PC-3 (cell line): ENCODE measurements around the gene SMG6. TPM values are rescaled to one million over a fixed set of nuclear protein-coding genes. Genes with fewer than 3 reads are reported as not detected.

Experiments
- ATAC-seq: fragments of 200-7000 bp; cut with Tn5 transposase; 2 replicates; pipeline ENCODE4 v1.9.1; 2020; ENCODE audit warnings: mild to moderate bottlenecking, moderate library complexity
- BruUV-seq: library from RNA; stranded (reverse); fragments of 400-500 nt; replicated peaks from 2 replicates; lab custom pipeline; 2021; lab: Mats Ljungman, UMichigan
- CTCF ChIA-PET: fragments of 300-600 bp; sonication (Branson Sonifier 250); formaldehyde crosslinking; loops from one replicate; lab custom pipeline; 2022; ENCODE audit warnings: antibody characterized with exemption; lab: Charles Lee
- POLR2A ChIA-PET: fragments of 300-600 bp; sonication (Branson Sonifier 250); formaldehyde crosslinking; loops from one replicate; lab custom pipeline; 2022; ENCODE audit warnings: antibody characterized with exemption; ENCODE audit not compliant: unreplicated experiment; lab: Charles Lee
- DNase-seq: peaks from one replicate; pipeline ENCODE4 v3.0.0-alpha.2; 2015
- H2AFZ ChIP-seq: fragments of 300-600 bp; sonication (generic); 2 replicates; pipeline ENCODE4 v1.6.0; 2016; ENCODE audit warnings: antibody characterized with exemption, low read length
- H3F3A ChIP-seq: fragments of 300-600 bp; sonication (generic); one replicate; pipeline ENCODE4 v1.6.0; 2017; ENCODE audit warnings: antibody characterized with exemption, low read length, control low read depth, mild to moderate bottlenecking; ENCODE audit not compliant: unreplicated experiment
- H3K27ac ChIP-seq: fragments of 300-600 bp; sonication (generic); 2 replicates; pipeline ENCODE4 v1.5.1; 2016; ENCODE audit warnings: mild to moderate bottlenecking, low read length
- H3K27me3 ChIP-seq: fragments of 300-600 bp; sonication (generic); 2 replicates; pipeline ENCODE4 v1.6.1; 2016; ENCODE audit warnings: low read length, mixed read lengths
- H3K36me3 ChIP-seq: fragments of 300-600 bp; sonication (generic); 2 replicates; pipeline ENCODE4 v1.6.1; 2016; ENCODE audit warnings: low read depth, mixed run types, low read length, mixed read lengths
- H3K4me1 ChIP-seq: fragments of 300-600 bp; sonication (generic); 2 replicates; pipeline ENCODE4 v1.5.1; 2016; ENCODE audit warnings: low read length; ENCODE audit not compliant: insufficient read depth
- H3K4me2 ChIP-seq: fragments of 300-600 bp; sonication (generic); 2 replicates; pipeline ENCODE4 v1.6.0; 2016; ENCODE audit warnings: low read length
- H3K4me3 ChIP-seq: fragments of 300-600 bp; sonication (generic); 2 replicates; pipeline ENCODE4 v1.5.1; 2016; ENCODE audit warnings: mild to moderate bottlenecking, low read length, mixed read lengths
- H3K79me2 ChIP-seq: fragments of 300-600 bp; sonication (generic); 2 replicates; pipeline ENCODE4 v1.6.1; 2017; ENCODE audit warnings: low read length, mixed read lengths
- H3K9ac ChIP-seq: fragments of 300-600 bp; sonication (generic); 2 replicates; pipeline ENCODE4 v1.6.0; 2016; ENCODE audit warnings: mild to moderate bottlenecking, low read length
- H3K9me2 ChIP-seq: fragments of 300-600 bp; sonication (generic); replicated peaks from 2 replicates; pipeline ENCODE4 v1.6.1; 2016; ENCODE audit warnings: mixed run types, low read length, mixed read lengths
- H3K9me3 ChIP-seq: fragments of 300-600 bp; sonication (generic); 2 replicates; pipeline ENCODE4 v1.6.1; 2016; ENCODE audit warnings: low read length, mixed read lengths
- H4K20me1 ChIP-seq: fragments of 300-600 bp; sonication (generic); 2 replicates; pipeline ENCODE4 v1.6.1; 2016; ENCODE audit warnings: low read length, mixed read lengths
- EZH2 ChIP-seq: fragments of 300-600 bp; sonication (generic); IDR thresholded peaks from one replicate; pipeline ENCODE4 v1.6.1; 2017; ENCODE audit warnings: antibody characterized with exemption, mild to moderate bottlenecking, low read length; ENCODE audit not compliant: unreplicated experiment
- EZH2phosphoT487 ChIP-seq: fragments of 300-600 bp; sonication (generic); IDR thresholded peaks from 2 replicates; pipeline ENCODE4 v1.6.1; 2018; ENCODE audit warnings: mild to moderate bottlenecking, antibody characterized with exemption, low read length, borderline replicate concordance
- intact Hi-C: fragments of 100-400 bp; cut with micrococcal nuclease; formaldehyde crosslinking; loops from 2 replicates; pipeline ENCODE4 v1.9.0; 2023
- total RNA-seq: library from RNA; depleted of rRNA; stranded (reverse); fragments of >200 nt; gene quantifications from 2 replicates; pipeline ENCODE4 v1.2.3, GENCODE V29; 2014
- TF ChIP-seq, protein P1 (sequence below): fragments of 300-600 bp; sonication (generic); conservative IDR thresholded peaks from 2 replicates; pipeline ENCODE4 v1.5.1; 2017; ENCODE audit warnings: antibody characterized with exemption, low read depth, mild to moderate bottlenecking, low read length

SMG6 gene
- total RNA-seq, 1 experiment from 2014 or later = 13.4 TPM

DNA sequence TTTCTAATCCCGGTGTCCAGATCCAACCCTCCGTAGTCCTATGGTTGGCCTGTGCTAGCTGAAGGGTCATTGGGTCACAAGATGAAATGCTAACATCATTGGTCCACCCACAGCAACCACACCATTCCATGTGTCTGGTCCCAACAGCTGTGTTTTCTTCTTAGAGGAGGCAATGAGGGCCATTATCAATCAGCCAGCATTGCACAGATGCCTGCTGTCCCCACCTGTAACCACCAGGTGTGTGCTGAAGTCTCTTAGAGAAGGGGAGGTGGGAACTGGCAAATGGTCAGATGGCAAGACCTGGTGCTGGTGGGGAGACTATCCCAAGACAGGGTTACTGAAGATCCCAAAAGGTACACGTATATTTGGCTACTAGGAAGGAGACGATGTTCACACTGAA lies 211.3 kb downstream of the SMG6 start:
- Histone ChIP-seq H3K79me2 (no peaks in the 10 kb centered on the region), H3F3A (no peaks in the 10 kb centered on the region), H3K27ac (no peak overlapping the region), H4K20me1 (no peaks in the 10 kb centered on the region), H3K4me1 (0 out of 2 replicates have a peak, but pooled peaks cover 7% of the 10 kb centered on the region), H3K27me3 (no peaks in the 10 kb centered on the region), H3K36me3 (no peaks in the 10 kb centered on the region), H3K9me2 (no peaks in the 10 kb centered on the region), H3K9ac (no peak overlapping the region), H3K9me3 (no peaks in the 10 kb centered on the region), H2AFZ (no peak overlapping the region), H3K4me3 (no peak overlapping the region), H3K4me2 (no peak overlapping the region)
- BruUV-seq = no TSS peak
- TF ChIP-seq, protein P1, sequence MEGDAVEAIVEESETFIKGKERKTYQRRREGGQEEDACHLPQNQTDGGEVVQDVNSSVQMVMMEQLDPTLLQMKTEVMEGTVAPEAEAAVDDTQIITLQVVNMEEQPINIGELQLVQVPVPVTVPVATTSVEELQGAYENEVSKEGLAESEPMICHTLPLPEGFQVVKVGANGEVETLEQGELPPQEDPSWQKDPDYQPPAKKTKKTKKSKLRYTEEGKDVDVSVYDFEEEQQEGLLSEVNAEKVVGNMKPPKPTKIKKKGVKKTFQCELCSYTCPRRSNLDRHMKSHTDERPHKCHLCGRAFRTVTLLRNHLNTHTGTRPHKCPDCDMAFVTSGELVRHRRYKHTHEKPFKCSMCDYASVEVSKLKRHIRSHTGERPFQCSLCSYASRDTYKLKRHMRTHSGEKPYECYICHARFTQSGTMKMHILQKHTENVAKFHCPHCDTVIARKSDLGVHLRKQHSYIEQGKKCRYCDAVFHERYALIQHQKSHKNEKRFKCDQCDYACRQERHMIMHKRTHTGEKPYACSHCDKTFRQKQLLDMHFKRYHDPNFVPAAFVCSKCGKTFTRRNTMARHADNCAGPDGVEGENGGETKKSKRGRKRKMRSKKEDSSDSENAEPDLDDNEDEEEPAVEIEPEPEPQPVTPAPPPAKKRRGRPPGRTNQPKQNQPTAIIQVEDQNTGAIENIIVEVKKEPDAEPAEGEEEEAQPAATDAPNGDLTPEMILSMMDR = no peak
- TF ChIP-seq EZH2phosphoT487 (no peak), EZH2 (no peak)
- POLR2A ChIA-PET = no interaction called here
- DNase-seq (no peak), ATAC-seq (no peak)
- intact Hi-C loops = no loop called here
- CTCF ChIA-PET = interaction anchor here (0.7 kb wide), 1 partner anchor 15 kb away, joined by 3 read pairs; no protein-coding TSS in a partner anchor

GRCh38 chr17:2090804-2091534 lies 212.6 kb downstream of the SMG6 start:
- H4K20me1 ChIP-seq = no peaks in the 10 kb centered on the region
- no peaks in the 10 kb centered on the region for H3F3A ChIP-seq
- H3K4me3 ChIP-seq = no peak overlapping the region
- no peaks in the 10 kb centered on the region for H3K9me2 ChIP-seq
- no peaks in the 10 kb centered on the region for H3K79me2 ChIP-seq
- no TSS peak for BruUV-seq
- no peaks in the 10 kb centered on the region for H3K36me3 ChIP-seq
- no peaks in the 10 kb centered on the region for H3K9me3 ChIP-seq
- 0 out of 2 replicates have a peak, but pooled peaks cover 7% of the 10 kb centered on the region for H3K4me1 ChIP-seq
- H2AFZ ChIP-seq = no peak overlapping the region
- DNase-seq (peak; percentile 54), ATAC-seq (peak; percentile 76)
- no peak overlapping the region for H3K27ac ChIP-seq
- H3K27me3 ChIP-seq = no peaks in the 10 kb centered on the region
- ChIA-PET POLR2A (no interaction called here), CTCF (no interaction called here)
- intact Hi-C loops = no loop called here
- H3K4me2 ChIP-seq = no peak overlapping the region
- TF ChIP-seq EZH2phosphoT487 (no peak), EZH2 (no peak)
- TF ChIP-seq, protein P1 = 0 out of 2 replicates have a peak, but pooled peaks have one; percentile 20
- no peak overlapping the region for H3K9ac ChIP-seq

GRCh38 chr17:2090210-2090641 lies 213.4 kb downstream of the SMG6 start:
- DNase-seq (no peak), ATAC-seq (no peak)
- Histone ChIP-seq H3K4me3 (no peak overlapping the region), H3K36me3 (no peaks in the 10 kb centered on the region), H2AFZ (no peak overlapping the region), H3K79me2 (no peaks in the 10 kb centered on the region), H3K27me3 (no peaks in the 10 kb centered on the region), H4K20me1 (no peaks in the 10 kb centered on the region), H3K27ac (no peak overlapping the region), H3K4me1 (peaks cover 14% of the 10 kb centered on the region), H3K9ac (no peak overlapping the region), H3K9me2 (no peaks in the 10 kb centered on the region), H3K9me3 (no peaks in the 10 kb centered on the region), H3F3A (no peaks in the 10 kb centered on the region), H3K4me2 (no peak overlapping the region)
- BruUV-seq = no TSS peak
- CTCF ChIA-PET = no interaction called here
- intact Hi-C loops = no loop called here
- TF ChIP-seq EZH2phosphoT487 = no peak
- no peak for TF ChIP-seq EZH2
- TF ChIP-seq, protein P1 = no peak
- POLR2A ChIA-PET = no interaction called here
